ENCODE results near the gene MOB2. TPM values are rescaled to one million over a fixed set of nuclear protein-coding genes. Genes with fewer than 3 reads are reported as not detected.

Gene MOB2
- total RNA-seq, 4 donors from 2014 or later, result 24.5 to 59.9 (median 39.1) TPM

DNA sequence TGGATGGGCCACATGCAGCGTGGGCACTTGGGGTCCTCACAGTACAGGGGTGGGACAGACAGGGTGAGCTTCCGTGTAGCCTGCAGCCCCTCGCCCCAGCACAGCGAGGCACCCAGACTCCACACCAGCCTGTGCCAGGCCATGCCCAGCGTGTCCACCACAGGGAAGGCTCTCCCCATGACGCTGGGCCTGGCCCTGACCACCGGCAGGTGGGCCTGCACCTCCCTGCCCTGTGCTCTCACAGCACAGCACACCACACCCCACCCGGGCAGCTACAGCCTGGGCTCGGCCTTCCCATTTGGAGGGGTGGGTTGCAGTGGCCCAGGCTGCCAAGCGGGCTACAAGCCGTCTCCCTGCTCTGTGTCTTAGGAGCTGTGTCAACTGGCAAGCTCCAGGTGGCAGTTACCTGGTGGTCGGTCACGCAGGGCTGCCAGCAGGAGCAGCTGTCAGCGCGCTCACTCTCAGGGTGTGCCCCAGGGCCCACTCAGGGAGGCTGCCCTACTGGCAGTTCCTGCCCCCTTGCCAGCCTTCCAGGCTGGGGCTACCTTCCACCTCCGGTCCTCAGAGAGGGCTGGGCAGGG lies 4.6 kb downstream of the MOB2 start:
- TF ChIP-seq CTCF (IDR thresholded peaks at IDR 0.05; ENCODE audit: low read depth), result no peak

GRCh38 chr11:1481483-1481825 lies 5.1 kb downstream of the MOB2 start:
- no peak for TF ChIP-seq CTCF (IDR thresholded peaks at IDR 0.05; ENCODE audit: low read depth)

GRCh38 chr11:1480555-1481482 lies 5.8 kb downstream of the MOB2 start:
- no peak for TF ChIP-seq CTCF (IDR thresholded peaks at IDR 0.05; ENCODE audit: low read depth)

DNA sequence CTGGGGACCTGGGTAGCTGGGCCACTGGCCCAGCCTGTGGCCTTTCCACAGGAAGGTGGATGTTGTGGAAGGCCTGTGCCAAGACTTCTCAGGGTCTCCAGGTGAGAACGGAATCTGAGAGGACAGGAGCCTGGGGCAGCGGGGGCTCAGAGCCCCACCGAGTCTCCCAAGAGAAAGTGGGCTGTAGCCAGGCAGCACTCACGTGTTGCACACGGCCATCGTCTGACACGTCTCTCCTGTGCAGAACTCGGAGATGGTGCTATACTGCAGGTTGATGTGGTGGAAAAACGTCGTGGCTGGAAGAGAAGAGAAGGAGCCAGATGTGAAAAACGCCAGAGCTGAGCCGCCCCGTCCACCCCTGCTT lies 6.4 kb downstream of the MOB2 start:
- no peak for TF ChIP-seq CTCF (IDR thresholded peaks at IDR 0.05; ENCODE audit: low read depth)

GRCh38 chr11:1479678-1480118 lies 6.9 kb downstream of the MOB2 start:
- TF ChIP-seq CTCF (IDR thresholded peaks at IDR 0.05; ENCODE audit: low read depth), result no peak

DNA sequence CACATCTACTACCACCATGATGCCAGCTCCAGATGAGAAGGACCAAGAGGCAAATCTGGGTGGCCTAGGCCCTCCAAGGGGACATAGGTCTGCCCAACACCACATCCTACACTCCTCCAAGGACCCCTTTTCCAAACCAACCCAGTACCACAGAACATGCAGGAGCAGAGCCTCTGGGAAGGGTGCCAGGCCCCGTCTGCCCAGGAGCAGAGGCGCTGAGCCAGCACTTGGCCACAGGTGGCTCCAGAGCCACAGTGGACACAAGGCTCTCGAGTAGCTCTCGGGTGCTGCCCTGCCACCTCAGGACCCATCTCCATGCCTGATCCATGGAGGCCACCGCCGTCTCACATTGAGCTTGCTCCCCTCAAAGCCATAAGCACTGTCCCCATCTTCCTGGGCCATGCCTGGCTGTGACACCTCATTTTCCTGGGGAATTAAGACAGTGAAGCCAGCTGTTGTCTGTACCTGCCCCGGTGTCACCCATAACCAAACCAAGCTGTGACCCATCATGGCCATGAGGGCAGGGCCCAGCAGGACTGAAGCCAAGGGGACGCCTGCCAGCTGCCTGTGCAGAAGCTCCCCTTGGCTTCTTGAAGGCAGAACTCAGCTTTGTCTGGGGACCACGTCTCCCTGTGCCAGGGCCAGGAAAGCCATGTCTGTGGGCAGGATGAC lies 7.4 kb downstream of the MOB2 start:
- TF ChIP-seq CTCF (IDR thresholded peaks at IDR 0.05; ENCODE audit: low read depth), result no peak

DNA sequence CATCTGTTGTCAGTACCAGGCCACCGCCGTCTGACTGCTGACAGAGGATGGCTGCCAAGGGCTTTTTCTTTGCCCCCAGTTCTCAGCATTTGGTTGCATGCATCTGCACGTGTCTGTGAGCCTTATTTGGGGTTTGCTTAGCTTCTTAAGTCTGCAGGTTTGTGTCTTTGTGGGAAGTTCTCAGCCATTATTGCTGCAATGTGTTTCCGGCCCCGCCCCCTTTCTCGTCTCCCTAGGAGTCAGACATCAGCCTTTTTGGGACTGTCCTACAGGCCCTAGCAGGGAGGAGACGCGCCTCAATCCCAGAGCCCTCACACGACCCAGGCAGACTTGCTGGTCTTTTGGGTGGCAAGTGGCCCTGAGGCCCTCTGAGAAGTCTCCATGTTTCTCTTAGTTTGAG lies 8.0 kb downstream of the MOB2 start:
- TF ChIP-seq CTCF (IDR thresholded peaks at IDR 0.05; ENCODE audit: low read depth), result no peak

All from subcutaneous adipose tissue (tissue), 4 donors.